GM12864 (cell line): ENCODE results near the gene RBM7.
A peak's percentile ranks its signal among the peaks of the same experiment; 100 is the strongest.

Source experiments
- DNase-seq: peaks from one replicate; pipeline ENCODE4 v3.0.0-alpha.2; 2011; ENCODE audit warnings: low read depth
- H3K4me3 ChIP-seq: 2 replicates; pipeline ENCODE4 v1.5.1; 2011; ENCODE audit warnings: mild to moderate bottlenecking, low read depth, low read length, control low read depth
- TF ChIP-seq, protein P1 (sequence below): IDR thresholded peaks from 2 replicates; pipeline ENCODE4 v1.5.1; 2011; ENCODE audit warnings: low read depth, mild to moderate bottlenecking, moderate library complexity, low read length, control low read depth, inconsistent platforms; ENCODE audit errors: missing control alignments

The RBM7 gene, protein sequence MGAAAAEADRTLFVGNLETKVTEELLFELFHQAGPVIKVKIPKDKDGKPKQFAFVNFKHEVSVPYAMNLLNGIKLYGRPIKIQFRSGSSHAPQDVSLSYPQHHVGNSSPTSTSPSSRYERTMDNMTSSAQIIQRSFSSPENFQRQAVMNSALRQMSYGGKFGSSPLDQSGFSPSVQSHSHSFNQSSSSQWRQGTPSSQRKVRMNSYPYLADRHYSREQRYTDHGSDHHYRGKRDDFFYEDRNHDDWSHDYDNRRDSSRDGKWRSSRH

GRCh38 chr11:114400216-114400914 lies at the start of gene RBM7, which contains the start of gene C11orf71:
RBM7 (plus strand) TSS chr11:114400666; CDS start chr11:114400672, 6 bp downstream.
C11orf71 (minus strand) TSS chr11:114400511; CDS start chr11:114400331, 180 bp downstream.
- TF ChIP-seq, protein P1, sequence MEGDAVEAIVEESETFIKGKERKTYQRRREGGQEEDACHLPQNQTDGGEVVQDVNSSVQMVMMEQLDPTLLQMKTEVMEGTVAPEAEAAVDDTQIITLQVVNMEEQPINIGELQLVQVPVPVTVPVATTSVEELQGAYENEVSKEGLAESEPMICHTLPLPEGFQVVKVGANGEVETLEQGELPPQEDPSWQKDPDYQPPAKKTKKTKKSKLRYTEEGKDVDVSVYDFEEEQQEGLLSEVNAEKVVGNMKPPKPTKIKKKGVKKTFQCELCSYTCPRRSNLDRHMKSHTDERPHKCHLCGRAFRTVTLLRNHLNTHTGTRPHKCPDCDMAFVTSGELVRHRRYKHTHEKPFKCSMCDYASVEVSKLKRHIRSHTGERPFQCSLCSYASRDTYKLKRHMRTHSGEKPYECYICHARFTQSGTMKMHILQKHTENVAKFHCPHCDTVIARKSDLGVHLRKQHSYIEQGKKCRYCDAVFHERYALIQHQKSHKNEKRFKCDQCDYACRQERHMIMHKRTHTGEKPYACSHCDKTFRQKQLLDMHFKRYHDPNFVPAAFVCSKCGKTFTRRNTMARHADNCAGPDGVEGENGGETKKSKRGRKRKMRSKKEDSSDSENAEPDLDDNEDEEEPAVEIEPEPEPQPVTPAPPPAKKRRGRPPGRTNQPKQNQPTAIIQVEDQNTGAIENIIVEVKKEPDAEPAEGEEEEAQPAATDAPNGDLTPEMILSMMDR = no peak
- DNase-seq = peak; percentile 96
- peak within 1 kb of the TSS; percentile 94 for H3K4me3 ChIP-seq

GRCh38 chr11:114353443-114353842 lies 47.0 kb upstream of the RBM7 start:
- DNase-seq = no peak
- TF ChIP-seq, protein P1 = no peak
- H3K4me3 ChIP-seq = no peak overlapping the region

- no peak overlapping the region for H3K4me3 ChIP-seq
- no peak for DNase-seq
- TF ChIP-seq, protein P1 = no peak
Measured at GRCh38 chr11:114354076-114354475, 46.4 kb upstream of the RBM7 start.

DNA sequence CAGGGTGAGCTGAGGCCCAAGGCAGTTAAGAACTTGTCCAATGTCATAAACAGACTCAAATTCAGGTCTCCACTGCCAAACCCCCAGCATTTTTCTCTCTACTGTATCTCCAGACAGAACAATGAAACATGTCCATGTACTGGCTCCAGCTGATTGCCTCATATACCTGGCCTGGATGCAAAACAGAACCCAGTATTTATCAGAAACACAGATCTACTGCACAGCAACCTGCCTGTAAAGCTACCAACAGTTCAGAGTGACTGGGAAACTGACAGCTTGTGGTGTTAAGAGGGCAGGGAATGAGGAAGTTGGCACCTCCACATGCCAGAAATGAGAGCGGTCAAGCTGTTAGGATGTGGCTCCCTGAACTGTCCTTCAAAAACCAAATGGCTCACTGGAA lies 41.8 kb upstream of the RBM7 start:
- DNase-seq = no peak
- no peak overlapping the region for H3K4me3 ChIP-seq
- TF ChIP-seq, protein P1 = no peak

DNA sequence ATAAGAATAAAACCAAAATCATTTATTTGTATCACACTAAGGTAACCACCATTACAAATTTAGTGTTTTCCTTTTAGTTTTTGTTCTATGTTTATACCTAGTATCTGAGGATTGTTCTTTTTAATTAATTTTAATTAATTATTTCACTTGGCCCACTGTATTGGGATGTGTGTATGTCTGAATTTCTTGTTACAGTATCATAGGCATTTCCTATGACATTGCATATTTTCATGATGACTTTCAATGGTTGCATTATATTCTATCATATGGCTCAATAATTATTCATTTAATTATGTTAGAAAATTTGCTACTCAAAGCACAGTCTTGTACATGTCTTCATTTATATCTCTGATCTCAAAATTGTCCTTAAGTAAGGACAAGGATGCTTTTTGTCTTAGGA lies 41.1 kb upstream of the RBM7 start:
- TF ChIP-seq, protein P1 = no peak
- H3K4me3 ChIP-seq = no peak overlapping the region
- DNase-seq = no peak

DNA sequence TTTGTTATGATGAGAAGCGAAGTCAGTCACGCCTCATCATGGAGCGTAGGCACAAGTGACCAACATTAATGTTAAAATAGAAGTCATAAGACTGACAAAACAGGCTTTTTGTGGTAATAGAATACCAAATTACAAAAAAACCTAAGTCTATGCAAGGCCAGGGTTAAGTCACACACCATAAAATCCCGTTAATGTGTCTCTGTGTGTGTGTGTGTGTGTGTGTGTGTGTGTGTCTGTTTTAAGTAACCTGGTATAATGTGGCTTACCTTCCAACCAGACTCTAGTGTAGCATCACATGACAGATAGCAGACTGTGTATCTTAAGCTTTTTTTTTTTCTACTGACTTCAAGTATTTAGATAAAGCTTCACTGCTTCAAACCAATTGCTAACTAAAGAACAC lies 38.1 kb upstream of the RBM7 start:
- H3K4me3 ChIP-seq = no peak overlapping the region
- no peak for DNase-seq
- TF ChIP-seq, protein P1 = no peak

DNA sequence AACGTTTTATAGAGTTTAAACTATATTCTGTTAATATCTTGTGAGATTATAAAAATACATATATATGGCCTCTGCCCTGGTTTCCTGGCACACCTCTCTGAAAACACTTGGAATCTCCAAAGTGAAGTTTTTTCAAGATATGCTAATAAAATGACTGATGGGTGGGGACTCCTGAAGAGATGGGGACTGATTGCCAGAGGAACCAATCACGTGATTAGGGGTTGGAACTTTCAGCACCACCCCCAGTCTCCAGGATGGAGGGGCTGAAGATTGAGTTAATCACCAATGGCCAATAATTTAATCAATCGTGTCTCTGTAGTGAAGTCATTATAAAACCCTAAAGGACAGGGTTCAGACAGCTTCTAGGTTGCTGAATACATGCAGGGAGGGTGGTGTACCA lies 37.5 kb upstream of the RBM7 start:
- TF ChIP-seq, protein P1 = no peak
- H3K4me3 ChIP-seq = no peak overlapping the region
- DNase-seq = no peak
